Measurements from ENCODE around the gene EDA.

GRCh38 chrX:69607616-69608015 is 8.3 kb upstream of the EDA start:
- TF ChIP-seq CTCF (IDR thresholded peaks at IDR 0.05) (no peak), POLR2A (IDR thresholded peaks at IDR 0.05) (no peak)

Measured in body of pancreas (tissue), 4 donors.